GM21528 (cell line): ENCODE results near the gene MAPK12.

Experiments
- ATAC-seq: cut with Tn5 transposase; IDR thresholded peaks from one replicate; pipeline ENCODE4 v1.9.1; 2021; ENCODE audit warnings: mild to moderate bottlenecking, moderate library complexity; ENCODE audit not compliant: unreplicated experiment, low FRiP score

MAPK12 gene

DNA sequence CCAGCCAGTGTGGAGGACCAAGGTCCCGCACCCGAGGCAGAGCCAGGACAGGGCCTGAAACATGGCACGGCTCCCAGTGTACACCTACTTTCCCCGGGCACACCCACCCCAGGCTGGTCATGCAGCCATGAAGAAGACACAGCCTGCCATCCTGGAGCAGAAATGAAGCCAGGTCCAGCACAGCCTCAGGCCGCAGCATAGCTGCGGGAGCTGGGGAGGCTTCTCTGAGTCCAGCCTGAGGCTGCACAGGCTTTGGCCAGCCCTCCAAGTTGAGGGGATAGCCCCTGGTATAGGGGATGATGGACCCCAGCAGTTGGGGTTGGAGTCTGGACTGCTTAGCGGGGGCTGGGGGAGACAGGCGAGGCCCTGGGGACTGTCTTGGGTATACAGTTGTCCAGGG, 7.5 kb downstream of the MAPK12 start:
- ATAC-seq, result no peak

DNA sequence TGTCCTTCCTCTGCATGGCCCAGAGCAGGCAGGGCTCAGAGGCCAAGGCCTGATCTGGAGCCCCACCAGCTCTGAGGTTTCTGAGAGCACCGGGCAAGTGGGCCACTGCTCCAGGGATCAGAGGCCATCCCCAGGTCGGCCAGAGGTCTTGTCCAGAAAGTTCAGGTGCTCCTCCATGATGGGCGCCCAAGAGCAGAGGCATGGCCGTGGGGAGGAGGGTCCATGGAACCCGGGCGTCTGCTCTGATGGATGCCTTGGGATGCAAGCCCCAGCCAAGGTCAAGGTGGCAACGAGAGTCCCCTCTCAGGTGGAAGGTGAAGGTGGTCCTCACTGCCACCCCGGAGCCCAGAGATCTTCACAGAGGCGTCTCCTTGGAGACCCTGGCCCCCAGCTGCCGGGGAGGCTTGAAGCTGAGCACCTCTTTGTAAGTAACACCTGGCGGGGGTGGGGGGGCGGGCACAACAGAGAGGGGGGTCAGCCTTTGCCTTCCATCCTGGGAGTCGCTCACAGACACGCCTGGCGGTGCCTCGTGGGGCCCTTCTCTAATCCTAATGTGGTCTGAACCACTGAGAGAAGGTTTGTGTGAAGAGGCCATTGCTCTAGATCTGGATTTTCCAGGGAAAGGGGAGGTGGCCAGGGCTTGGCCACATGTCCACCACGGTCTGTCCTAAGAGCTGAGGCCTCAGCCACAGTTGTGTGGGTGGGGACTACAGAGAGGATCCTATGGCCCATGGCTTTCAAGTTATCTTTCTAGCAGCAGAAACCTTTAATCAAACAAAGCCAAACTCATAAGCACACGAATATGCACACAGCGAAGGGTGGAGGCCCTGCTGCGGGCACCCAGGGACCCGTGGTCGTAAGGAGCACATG, 8.2 kb downstream of the MAPK12 start:
- no peak for ATAC-seq

DNA sequence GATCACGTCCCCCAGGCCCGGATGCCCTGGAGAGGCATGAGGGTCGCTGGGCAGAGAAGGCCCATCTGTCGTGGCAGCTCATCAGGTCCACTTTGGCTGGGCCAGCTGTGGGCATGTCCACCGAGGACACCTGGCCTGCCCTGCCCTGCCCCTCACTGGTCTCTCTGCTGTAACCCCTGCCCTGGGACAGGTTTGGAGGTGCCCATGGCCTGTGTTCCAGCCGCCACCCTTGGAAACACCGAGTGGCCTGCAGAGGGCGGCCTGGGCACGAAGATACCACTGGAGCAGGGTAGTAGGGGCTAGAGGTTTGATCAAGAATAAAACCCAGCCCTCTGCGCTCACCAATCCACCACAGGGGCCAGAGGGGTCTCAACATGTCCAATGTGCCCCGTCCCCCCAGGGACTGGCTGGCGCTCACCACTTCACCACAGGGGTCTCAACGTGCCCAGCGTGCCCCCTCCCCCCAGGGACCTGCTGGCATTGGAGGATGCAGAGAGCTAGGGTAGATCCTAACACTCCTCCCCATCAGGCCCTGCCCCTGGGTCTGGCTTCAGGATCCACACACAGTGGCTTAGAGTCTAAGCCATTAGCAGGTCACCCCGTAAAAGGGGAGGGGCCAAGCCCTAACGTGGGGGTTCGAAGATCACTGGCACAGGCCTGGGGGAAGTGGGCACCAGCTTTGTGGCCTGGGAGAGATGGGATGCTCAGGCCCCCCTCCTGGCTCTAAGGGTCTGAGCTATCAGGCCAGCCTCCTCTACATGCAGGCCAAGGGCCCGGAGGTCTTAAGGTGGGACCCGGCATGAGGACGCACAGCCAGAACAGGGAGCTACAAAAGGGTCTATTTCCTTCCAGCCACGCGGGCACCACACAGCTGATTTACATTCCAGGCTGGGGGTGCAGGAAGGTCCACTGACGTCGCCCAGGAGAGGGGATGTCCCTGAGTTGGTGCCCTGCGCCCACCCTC, 9.1 kb downstream of the MAPK12 start:
- no peak for ATAC-seq

DNA sequence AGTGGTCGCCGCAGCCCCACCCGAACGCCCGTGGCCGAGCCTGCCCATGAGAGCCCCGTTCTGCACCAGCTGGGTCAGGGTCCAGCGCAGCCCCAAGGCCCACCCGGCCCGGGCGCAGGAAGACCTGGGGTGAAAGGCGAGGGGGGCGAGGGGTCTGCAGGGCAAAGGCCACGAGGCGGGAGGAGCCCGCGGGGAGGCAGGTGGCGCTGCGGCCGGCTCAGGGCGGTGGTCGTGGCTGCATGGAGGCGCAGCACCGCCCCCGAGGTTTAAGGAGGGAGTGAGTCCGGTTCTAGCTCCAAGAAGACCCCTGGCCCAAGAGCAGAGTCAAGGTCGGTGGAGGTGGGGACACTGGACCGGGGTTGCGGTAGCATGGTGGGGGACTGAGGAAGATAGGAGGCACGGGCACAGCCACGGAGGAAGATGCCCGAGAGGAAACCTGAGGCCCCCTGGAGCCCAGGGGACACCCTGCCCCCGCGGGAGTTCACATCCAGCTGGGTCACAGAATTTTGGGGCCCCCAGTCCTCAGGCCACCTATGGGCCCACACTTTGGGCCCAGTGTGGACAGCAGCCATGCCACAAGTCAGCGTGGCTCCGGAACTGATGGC, 9.9 kb downstream of the MAPK12 start:
- no peak for ATAC-seq

DNA sequence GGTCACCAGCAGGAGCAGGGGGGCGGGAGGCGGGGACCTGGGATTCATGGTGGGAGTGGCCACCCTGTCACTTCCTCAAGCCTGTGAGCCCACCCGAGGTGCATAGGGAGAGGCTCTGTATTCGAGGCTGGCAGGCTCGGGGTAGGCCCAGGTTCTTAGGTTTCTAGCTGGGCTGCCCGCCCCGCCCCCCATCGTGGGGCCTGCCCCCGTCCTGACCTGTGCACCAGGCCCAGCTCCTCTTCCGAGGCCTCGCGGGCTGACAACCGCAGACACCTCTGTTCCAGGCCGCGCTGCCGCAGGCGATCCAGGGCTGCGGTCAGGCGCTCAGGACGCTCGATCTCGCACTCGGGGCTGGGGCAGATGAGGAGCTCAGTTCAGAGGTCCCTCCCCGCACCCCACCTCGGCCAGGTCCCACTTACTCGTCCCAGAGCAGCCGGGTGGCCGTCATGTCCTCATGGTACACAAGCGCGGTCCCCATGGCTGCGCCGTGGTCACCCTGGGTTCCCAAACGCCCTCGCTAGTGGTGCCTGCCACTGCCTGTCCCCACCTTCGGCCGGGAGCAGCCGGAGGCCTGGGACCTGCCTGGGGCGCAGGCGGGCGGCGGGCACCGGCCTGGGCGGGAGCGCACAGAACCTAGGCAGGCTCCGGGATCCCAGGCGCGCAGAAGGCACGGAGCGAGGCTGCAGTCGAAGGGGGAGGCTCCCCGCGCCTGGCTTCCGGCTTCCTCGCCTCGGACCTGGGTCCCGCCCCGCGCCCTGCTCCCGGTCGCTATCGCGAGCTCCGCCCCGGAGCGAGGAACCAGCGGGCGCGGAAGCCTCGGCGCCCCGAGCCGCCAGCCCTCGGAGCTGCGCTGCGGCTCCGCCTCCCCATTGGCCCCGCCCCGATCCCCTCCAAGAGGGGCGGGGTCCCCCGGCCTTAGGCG, 10.7 kb downstream of the MAPK12 start, which contains the start of gene HDAC10:
Gene HDAC10, minus strand, starts transcription at position 711 of the 922 bp plus-strand sequence. Its CDS starts 233 bp downstream, at position 478.
- peak; percentile 42 for ATAC-seq

DNA sequence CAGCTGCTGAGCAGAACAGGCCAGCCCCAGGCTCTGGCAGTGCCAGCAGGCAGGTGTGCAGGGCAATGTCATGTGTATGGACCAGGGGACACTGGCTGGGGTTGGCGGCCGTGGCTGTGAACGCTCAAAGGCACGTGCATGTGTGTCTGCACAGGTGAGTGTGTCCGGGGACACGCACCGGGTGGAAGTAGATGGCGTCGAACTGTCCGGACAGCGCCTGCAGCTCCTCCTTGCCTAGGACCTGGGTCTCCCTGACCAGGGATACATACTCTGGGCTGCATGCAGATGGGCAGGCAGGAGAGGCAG, 11.3 kb downstream of the MAPK12 start:
- ATAC-seq, result no peak

DNA sequence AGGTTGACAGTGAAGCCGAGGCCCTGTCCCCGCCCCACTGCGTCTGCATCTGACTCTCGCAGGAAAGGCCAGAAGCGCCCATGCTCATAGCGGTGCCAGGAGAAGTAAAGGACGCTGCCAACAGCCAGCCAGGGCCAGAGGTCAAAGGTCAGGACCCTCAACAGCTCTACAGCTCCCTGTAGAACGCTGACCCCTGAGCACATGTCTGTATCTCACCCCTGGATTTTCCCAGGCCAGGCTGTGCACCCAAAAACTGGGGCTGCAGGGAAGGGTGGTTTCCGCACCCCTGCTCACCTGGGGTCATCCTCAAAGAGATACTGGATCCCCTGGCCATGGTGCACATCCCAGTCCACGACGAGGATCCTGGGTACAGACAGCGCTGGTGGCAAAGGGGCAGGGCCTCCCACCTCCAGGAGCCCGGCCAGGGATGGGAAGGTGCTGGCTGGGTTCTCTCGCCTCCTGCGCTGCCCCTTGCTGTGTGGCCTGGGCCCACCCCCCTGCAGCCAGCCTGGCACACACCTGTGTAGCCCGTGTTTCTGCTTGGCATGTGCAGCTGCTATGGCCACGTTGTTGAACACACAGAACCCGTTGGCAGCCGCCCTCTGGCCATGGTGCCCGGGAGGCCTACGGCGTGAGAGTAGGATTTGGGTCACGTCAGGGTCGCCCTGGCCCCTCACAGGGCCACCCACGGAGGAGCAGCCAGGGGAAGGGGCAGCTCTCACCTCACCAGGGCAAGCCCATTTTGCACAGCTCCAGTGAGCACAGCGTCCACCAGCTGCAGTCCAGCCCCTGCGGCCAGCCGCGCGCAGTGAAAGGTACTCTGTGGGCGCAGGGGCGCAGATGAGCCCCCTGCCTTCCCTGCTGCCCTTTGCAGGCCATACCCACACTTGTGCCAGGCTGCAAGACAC, 11.9 kb downstream of the MAPK12 start:
- ATAC-seq, result no peak

DNA sequence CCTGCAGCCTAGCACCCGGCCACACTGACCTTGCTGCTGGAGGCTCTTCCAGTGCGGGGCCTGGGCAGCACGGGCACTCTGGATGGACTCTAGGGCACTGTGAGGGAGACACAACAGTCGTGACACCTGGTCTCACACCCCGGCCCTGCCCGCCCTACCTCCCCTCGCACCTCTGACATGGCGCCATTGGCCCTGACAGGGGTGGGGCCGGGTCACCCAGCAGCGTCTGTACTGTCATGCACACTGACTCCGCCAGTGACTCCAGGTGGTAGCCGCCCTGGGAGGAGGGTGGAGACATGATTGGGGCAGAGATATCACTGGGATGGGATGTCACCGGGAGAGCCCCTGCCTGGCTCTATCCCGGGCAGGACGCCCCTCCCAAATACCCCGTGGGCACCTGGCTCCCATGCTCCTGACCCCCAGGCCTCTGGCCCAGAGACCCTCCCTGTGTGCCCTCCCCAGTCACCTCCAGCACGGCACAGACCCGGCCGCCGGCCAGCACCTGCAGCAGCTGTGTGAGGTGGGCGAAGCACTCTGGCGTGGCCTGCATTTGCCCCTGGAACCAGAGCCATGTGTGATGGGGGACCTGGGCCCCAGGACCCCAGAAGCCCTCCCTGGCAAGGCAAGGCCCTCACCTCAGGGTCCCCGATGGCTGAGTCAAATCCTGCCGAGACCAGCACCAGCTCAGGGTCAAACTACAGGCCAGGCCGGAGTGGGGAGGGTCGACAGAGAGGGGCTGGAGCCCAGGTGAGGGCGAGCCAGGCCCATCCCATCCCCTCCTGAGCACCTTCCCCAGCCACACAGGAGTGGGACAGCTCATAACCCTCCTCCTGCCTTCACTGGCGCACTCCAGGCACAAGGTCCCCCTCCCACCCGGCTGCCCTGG, 13.0 kb downstream of the MAPK12 start:
- ATAC-seq, result no peak

DNA sequence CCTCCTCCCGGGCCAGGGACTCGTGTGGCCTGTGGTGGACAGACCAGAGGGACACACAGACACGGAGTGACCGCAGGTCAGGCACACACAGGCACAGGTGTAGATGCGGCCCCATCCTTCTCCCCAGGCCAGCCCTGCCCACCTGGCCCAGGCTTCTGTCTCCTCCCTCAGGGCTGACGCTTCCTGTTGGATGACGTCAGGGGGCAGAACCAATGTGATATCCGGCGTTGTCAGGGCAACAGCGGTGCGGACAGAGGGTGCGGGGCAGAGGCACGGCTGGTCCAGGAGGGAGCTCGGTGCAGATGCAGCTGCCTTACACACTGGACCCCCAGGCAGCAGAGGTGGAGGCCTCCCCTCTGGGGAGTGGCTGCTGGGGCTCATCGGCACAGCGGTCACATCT, 13.7 kb downstream of the MAPK12 start:
- ATAC-seq, result no peak

DNA sequence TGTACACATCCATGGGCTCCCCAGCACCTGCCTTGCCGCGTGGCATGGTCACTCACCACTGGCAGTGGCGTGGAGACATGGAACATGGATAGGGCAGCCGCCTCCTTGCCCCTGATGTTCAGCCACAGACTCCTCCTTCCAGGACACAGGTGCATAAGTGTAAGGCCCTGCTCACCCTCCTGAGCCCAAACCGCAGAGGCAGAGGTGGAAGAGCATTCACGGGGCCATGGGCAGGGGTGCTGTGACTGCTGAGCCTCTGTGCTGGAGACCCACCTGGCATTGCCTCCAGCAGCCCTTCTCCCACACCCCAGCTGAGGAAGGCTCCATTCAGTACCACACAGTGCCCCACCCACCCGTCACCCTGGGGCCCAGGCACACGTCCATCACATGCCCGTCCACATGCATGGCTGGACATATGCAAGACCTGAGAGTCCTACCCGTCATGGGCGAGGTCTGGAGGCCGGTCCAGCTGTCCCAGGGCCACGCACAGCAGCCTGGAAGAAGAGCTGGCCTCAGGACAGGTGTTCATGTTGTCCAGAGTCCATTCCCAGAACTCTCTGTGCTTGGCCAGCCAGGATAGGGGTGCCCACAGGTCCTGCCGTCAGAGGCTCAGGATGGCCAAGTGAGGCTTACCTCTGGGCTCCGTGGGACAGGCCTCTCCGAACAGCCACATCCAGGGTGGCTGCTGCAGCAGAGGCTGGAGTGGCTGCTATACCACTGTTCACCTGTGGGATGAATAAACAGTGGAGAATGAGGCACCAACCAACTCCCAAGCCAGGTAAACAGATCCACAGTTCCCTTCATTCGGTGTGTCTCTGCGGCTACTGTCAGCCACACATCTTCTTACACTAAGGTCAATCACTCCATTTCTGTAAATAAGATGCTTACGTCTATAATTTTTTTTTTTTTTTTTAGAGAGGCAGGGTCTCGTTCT, 15.0 kb downstream of the MAPK12 start:
- no peak for ATAC-seq

DNA sequence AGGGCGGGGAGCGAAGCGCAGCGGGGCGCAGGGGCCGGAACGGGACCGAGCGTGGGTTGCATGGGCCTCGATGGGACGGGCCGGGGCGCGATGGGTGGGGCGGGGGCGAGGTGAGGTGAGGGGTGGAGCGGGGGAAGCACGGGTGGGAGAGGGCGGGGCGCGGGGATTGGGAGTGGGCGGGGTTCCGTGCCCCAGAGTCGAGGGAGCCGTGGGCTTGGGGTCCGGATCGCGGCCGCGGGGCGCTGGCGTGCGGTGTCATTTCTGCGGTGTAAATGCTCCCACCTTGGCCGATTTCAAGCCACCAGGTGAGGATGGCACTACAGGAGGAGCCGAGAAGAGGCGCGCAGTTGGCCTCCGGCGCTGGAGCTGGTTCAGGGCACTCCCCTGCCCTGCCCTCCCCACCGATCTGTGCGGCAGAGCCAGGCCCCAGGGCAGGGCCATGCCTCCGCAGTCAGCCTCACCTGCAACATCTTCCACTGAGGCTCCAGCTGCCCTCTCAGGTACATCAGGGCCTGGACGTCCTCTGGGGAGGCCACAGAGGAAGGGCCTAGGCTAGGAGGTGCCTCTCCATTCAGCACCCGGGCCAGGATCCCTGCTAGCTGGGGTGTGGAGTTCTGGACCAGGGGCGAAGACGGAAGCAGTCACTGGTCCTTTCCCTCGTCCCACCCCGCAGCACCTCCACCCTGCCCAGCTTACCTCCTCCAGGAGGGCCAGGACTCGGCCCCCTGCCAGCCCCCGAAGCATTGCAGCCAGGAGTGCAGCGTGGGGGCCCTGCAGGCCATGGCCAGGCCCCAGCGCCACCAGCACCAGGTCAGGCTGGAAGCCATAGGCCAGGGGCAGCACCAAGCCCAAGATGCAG, 16.0 kb downstream of the MAPK12 start:
- ATAC-seq, result no peak

DNA sequence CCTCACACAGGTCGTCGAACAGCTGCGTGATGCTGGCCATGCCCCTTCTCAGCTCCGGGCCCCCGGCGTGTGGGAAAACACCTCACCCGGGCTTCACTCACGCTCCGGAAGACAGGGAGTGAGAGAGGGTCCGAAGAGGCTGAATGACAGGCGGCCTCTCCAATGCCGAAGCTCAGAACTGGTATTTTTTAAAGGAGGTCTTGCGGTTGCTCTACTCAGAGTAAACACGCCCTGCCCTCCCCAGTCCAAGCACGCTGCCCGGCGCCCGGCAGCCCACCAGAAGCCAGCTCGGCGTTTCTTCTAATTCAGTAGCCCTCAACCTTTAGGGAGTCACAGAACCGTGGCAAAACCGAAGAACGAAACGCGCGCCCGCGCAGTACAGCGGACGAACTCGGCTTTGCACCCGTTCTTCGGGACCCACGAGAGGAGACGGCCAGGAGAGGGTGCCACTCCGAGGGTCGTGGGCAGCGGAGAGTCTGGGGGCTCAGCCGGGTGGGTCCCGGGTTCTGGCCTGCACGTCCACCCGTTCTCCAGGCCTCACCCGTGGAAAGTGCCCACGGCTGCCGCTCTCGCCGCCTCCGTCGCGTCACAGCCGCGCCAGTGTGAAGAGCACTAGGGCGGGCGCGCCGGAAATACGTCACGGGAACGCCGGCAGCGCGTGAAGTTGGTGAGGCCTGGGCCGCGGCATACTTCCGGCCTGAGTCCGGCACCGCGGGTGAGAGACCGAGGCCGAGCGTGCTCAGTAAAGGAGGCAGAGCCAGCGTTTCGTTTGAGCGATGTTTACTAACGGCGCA, 16.9 kb downstream of the MAPK12 start, which contains the start of gene TUBGCP6:
Gene TUBGCP6, minus strand, starts transcription at position 604 of the 794 bp plus-strand sequence. Its CDS starts 564 bp downstream, at position 40.
- peak; percentile 67 for ATAC-seq

DNA sequence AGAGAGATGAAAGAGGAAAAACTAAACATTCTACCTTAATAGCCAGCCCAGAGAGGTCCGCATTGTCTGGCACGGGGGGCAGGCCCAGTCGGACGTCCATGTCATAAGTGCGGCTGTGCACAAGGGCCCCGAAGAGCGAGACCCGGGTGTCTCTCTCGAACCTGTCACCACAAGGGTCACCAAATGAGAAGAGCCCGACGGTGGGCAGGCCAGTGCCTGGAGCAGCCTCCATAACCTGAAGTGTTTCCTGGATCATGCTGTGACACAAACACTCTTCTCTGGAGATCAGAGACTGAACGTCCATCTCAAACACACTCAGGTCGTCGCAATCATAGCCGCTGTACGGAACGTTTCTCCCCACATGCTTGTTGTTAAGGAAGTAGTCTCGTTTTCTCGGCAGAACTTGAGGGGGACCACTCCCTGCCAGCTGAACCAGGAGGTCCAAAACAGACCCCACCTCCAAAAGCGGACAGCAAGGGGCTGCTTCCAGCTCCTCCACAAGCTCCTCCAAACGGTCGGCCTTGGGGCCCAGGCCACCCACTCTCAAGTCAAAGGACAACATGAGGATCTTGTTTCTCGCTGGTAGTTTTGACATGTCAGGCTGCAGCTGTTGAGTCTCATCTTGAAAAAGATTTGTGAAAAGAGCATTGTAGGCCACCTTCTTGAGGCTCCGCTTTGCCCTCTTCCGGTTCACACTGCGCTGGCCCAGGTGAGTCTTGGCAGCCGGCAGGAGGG, 17.6 kb downstream of the MAPK12 start:
- no peak for ATAC-seq

DNA sequence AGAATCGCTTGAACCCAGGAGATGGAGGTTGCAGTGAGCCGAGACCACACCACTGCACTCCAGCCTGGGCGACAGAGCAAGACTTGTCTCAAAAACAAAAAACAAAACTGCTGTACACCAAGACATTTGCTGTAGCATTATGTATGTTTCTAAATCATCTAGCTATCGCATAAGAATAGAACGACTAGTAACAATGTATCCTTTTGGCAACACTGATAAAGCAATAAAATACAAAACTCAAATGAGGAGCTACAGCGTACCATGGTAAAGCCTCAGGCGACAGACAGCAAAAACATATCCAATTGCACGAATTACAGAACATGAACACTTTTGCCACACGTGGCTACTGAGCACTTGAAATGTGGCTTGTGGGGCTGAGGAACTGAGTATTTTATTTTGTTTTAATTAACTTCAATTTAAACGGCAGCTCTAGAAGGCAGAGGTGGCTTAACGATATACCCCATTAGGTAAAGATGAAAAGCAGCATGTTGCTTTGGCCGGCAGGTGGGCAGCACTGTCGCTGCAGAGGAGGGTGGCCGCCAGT, 19.0 kb downstream of the MAPK12 start:
- ATAC-seq, result no peak
